ENCODE results near the gene GALNT17.

The GALNT17 gene

DNA sequence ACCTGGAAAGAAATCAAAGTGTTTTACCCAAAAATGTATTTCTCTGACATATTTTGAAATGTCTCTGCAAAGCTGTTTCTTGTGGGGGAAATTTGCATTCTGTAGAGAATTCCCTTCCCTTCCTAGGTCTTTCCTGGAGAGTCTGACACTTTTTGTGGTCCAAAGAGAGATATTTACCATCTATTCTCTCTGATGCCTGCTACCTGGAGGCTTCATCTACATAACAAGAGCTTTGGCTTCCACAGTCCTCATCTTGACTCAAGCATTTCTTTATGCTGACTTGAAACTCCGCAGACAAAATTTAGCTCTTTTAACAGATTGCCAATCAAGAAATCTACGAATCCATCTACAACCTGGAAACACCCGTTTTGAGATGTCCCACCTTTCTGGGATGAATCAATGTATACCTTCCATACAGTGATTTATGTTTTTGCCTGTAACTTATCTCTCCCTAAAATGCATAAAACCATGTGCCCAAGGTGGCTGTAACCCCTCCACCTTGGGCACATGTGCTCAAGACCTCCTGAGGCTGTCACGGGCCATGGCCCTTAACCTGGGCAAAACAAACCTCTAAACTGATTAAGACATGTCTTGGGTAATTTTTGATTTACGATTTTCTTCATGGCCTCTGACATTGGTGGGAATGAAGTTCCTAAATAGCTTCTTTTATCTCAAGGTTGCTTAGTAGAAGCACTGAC, 334.7 kb downstream of the GALNT17 start:
- no peak for DNase-seq

DNA sequence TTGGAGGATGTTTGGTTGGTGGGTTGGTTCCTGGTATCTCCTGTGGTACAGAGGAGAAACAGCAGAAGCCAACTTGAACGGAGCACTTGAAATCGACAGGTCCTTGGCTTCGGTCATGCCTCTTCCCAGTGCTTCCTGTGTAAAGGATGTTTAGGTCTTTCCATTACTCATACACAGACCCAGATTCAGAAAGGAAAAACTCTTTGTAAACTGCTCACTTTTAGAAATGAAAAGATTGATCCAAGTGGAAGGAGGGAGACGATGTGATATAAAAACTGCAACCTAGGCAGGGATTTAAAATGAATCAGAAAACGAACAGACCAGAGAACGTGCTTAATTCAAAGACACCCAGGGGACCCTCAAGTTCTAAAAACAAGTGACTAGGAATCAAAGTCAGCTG, 338.4 kb downstream of the GALNT17 start:
- DNase-seq: no peak

DNA sequence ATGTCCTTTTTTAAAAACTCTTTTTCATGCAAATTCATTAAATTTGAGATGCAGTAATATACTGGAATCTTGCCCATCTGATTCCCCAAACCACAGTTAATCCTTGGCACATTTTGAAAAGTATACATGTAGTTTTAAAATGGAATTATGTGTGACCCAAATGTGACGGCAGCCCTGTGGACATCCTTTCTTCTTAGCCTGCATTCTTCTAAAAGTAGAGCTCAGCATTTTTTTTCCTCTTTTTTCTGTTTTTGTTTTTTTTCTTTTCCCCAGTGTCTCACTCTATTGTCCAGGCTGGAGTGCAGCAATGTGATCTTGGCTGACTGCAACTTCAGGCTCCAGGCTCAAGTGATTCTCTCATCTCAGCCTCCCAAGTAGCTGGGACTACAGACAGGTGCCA, 338.9 kb downstream of the GALNT17 start:
- no peak for DNase-seq

DNA sequence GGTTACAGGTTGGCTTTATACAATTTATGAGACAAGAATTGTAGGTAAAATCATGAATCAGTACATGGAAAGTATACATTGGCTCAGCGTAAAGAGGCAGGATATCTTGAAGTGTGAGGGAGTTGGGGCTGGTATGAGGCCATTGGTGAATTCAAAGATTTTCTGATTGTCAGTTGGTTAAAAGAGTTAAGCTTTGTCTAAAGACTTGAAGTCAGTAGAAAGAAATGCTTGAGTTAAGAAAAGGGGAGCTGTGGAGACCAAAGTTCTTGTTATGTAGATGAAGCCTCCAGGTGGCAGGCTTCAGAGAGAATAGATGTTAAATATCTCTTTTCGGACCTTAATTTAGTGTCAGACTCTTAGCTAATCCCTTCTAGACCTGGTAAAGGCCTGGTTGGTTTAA, 341.0 kb downstream of the GALNT17 start:
- DNase-seq: no peak

DNA sequence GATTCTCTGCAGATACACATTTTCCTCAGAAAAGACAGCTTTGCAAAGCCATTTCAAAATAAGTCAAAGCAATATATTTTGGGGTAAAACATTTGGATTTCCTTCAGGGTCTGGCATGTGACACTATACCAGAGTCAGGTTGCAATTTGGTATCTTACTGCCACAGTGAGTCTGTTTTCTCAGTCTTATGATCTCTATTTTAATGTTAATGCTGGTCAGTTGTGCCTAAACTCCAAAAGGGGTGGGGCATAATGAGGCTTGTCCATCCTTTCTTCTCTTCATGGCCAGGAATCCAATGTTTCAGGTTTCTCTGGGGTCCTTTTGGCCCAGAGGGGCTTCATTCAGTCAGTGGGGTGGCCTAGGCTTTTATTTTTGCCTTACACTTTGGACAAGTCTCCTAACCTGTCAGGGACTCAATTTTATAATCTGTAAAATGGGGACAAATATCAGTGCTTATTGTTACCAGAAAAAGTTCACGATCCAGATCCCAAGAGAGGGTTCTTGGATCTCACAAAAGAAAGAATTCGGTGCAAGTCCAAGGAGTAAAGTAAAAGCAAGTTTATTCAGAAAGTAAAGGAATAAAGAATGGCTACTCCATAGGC, 341.5 kb downstream of the GALNT17 start:
- DNase-seq: no peak

DNA sequence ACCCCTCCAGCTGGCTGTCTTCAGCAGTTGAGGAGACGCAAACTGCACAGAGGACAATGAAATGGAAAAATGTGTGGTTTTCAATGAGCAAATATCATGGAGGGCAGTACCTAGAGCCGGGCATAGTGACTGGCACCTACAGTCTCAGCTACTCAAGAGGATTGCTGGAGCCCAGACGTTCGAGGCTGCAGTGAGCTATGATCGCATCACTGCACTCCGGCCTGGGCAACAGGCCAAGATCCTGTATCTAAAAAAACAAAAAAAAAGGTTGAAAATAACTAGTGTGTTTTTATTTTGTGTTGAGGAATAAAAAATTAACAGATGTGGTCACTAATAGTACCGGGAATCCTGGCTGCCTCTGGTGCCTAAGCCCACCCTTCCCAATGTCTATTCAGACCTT, 345.5 kb downstream of the GALNT17 start:
- no peak for DNase-seq

DNA sequence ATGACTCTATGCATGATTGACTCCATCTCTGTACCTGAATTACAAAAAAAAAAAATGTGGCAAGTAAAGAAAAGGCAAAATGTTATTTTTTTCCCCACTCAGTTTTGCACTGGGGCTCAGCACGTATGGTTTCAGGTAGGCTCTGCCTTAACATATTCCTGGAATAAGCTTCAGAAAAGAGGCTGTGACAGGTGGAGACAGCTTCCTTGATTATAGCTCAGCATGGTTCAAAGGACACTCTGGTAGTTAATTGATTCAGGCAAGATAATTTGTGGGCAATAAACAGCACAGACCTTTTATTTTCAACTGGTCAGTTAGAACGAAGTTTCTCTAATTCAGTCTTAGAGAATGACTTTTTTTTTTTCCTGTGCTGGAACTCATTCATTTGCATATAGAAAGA, 347.3 kb downstream of the GALNT17 start:
- no peak for DNase-seq

DNA sequence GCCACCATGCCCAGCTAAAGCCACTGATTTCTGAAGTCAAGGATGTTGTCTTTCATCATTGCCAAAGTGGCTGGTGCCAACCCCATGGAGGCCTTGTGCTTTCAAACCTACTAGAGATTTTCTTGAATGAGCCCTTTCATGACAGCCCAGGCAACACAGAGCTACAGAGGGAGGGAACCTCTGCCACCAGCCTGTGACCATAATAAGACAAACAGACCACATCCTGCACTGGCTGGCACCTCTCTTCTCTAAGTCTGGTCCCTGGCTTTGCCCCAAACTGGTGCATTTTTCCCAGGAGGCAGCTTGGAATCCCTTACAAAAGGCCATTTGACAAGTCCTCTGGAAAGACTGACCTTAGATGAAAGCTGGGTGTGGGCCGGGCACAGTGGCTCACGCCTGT, 348.8 kb downstream of the GALNT17 start:
- DNase-seq: no peak

DNA sequence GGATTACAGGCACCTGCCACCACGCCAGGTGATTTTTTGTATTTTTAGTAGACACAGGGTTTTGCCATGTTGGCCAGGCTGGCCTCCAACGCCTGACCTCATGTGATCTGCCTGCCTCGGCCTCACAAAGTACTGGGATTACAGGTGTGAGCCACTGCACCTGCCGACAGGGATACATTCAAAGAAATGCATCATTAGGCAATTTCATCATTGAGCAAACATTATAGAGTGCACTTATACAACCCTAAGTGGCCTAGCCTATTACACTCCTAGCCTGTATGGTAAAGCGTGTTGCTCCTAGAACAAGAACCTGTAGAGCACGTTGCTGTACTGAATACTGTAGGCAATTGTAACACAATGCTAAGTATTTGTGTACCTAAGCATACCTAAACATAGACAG, 350.3 kb downstream of the GALNT17 start:
- DNase-seq: no peak

DNA sequence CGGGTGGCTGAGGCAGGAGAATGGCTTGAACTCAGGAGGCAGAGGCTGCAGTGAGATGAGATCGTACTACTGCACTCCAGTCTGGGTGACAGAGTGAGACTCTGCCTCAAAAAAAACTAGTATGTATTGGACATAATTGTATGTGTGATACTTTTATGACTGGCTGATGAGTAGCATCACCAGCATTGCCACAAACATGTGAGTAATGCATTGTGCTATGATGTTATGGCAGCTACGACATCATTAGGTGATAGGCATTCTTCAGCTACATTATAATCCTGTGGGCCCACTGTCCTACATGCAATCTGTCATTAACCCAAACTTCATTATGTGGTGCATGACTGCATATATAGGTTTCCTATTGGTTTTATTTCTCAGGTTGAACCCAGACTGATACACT, 352.4 kb downstream of the GALNT17 start:
- DNase-seq: no peak

DNA sequence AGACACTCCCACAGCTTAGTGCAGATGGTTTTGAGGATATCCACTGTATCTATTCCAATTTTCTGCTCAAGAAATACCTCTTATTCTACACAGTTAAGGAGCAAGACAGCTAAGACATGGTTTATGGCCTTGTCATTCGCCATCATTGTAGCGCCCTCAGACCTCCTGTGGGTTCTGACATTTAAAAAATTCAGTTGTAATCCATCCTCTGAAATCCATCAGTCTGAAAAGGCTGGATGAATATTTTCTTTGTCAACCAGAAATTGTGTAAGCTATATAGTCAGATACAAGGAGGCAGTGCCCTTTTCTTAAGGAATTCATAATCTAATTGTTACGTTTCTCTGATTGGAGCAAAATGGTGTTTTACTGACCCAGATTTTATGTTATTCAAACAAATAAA, 353.6 kb downstream of the GALNT17 start:
- DNase-seq: no peak

DNA sequence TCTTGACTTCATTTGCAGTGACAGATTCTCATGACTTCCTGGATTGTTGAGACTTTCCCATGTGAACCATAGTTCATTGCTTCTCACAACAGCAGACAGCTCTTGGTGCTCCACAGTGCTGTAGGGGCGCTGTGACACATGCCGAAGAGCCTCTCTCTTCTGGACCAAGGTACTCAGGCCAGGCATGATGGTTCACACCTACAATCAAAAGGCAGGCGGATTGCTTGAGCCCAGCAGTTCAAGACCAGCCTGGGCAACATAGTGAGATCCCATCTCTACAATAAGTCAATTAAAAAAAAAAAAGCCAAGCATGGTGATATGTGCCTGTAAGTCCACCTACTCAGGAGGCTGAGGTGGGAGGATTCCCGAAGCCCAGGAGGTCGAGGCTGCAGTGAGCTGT, 354.5 kb downstream of the GALNT17 start:
- no peak for DNase-seq

DNA sequence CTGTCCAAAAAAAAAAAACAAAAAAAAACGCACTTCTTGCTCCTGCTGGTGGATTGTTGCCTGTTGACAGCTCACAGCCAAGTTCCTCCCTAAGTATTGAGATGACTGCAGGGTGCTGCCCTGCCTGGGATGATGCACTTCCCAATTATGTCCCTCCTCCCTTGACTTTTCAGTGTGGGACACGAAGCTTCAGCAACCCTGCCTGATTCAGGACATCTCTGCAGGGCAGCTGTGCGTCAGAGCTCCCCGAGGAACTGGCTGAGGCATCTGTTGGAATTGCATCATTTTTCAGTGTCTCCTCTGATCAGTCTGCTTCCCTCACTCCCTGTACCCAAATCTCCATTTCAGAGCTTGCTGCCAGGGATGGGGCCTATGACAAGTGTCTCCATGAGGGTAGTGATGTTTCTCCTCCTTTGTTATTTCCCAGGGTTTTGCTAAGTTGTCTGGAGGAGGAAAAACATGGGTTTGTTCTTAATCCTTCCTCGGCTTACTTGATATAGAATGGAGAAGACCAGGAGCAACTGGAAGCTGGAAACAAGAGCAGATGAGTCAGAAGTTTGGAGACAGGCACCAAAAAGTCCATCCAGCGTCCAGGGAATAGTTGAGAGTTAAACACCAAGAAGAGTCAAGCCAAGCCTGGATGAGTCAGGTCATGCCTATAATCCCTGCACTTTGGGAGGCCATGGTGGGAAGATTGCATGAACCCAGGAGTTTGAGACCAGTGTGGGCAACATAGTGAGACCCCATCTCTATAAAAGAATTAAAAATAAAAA, 355.1 kb downstream of the GALNT17 start:
- no peak for DNase-seq

DNA sequence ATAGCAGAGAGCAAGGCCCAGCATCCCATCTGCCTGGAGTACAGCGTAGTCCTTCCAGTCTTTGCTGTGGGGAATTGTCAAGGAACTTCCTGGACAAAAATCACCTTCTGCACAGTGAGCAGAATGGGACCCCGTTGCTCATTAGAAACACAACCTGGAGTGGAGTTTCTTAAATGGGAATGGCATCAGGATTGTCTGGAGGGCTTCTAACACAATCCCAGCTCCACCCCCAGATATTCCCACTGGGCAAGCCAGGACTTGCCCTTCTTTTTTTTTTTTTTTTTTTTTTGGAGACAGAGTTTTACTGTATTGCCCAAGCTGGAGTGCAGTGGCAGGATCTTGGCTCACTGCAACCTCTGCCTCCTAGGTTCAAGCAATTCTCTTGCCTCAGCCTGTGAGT, 356.4 kb downstream of the GALNT17 start:
- DNase-seq: no peak

DNA sequence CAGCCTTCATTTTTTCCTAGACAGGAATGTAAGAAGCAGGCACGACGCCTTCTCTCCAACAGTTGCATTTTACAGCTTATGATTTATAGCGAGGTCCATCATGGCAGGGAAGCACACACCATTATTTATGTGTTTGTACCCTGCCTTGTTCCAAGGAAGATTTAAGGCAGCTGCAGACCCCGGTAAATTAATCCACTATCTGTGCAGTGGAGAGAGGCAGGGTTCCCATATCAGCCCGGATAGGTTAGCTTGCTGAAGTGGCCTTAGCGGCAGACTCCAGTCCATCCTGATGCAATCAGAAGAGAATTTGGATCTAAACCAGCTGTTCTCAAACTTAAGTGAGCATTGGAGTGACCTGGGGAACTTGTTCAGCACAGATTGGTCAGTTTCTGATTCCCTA, 359.4 kb downstream of the GALNT17 start:
- DNase-seq: no peak

DNA sequence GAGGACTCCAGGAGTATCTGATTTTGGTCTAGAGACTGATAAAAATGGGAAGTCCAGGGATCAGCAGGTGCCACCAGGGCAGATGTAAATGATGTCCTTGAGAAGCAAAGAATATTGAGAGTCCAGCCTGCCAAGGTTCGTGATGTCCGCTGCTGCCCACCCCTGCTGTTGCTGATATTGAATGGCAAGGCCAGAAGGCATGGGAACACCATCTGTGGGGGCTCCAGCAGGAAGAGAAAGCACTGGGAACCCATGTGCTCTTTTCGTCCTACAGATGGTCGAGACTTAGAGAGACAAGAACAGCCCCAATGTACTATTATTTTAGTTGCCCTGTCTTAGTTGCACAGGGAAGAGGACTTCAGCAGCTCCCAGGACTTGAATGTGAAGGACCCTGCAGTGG, 363.9 kb downstream of the GALNT17 start:
- DNase-seq: no peak

DNA sequence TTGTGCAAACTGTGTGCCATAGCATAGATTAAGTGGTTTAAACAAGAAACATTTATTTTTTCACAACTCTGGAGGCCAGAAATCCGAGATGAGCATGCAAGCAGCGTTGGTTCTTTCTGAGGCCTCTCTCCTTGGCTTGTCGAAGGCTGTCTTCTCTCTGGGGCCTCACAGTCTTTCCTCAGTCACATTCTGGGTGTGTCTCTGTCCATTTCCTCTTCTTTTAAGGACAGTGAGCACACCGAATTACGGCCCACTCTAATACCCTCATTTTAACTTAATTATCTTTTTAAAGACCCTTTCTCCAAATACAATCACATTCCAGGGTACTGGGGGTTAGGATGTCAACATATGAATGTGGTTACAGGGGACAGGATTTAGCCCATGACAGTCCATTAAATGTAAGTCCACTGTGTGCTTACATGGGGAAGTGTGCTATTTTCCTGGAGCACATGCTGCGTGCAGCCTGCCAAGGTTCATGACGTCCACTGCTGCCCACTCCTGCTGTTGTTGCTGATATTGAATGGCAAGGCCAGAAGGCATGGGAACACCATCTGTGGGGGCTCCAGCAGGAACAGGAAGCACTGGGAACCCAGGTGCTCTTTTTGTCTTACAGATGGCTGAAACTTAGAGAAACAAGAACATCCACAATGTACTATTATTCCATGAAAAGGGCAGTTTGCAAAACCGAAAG, 365.5 kb downstream of the GALNT17 start:
- DNase-seq: no peak

DNA sequence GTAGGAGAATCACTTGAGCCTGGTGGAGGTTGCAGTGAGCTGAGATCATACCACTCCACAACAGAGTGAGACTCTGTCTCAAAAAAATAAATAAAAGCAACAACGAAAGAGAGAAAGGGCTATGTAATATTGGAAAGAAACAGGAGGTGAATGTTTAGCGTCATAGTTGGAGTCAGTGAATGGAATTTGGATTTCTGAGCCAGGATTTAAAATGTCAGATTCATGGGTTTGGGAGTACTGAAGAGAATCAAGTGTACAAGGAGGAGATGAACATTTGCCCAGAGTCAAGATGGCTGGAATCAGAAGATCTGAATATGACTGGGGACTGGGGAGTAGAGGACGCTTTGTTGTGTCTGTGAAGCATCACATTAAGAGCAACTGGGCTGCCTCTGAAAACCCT, 366.4 kb downstream of the GALNT17 start:
- DNase-seq: no peak

DNA sequence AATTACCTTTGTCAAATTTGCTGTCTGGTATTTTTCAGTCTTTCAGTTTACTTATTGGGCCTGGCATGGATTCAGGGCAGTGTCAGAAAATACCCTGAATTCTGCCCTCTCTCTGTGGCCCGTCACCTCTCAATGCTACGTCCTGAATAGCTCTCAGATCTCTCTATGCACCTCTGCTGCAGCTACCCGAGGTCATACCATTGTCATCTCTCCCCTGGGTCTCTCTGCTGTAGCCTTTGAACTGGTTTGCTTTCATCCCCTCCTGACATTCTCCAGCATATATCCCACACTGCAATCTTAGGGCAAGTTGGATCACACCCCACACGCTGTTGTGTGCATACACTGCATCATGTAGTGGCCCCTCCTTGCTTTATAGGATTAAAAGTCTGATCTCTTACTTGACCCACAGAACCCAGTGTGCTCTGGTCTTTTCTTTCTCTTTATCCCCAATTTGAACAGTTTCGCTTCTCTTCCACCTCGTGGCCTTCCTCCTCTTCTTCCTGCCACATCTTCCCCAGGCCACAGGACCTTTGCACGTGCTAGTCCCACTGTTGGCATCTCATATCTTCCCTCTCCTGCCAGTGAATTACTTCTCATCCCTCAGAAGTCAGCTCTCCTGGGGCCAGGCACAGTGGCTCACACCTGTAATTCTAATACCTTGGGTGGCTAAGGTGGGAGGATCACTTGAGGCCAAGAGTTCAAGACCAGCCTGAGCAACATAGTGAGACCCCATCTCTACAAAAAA, 372.9 kb downstream of the GALNT17 start:
- no peak for DNase-seq

DNA sequence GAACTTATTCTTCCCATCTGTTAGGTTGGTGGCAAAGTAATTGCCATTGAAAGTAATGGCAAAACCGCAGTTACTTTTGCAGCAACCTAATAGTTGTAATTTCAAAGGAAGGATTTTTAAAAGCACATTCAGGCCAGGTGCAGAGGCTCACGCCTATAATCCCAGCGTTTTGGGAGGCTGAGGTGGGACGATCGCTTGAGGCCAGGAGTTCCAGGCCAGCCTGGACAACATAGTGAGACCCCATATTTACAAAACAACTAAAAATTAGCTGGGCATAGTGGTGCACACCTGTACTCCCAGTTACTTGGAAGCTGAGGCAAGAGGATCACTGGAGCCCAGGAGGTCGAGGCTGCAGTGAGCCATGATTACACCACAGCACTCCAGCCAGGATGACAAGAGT, 374.9 kb downstream of the GALNT17 start:
- no peak for DNase-seq

DNA sequence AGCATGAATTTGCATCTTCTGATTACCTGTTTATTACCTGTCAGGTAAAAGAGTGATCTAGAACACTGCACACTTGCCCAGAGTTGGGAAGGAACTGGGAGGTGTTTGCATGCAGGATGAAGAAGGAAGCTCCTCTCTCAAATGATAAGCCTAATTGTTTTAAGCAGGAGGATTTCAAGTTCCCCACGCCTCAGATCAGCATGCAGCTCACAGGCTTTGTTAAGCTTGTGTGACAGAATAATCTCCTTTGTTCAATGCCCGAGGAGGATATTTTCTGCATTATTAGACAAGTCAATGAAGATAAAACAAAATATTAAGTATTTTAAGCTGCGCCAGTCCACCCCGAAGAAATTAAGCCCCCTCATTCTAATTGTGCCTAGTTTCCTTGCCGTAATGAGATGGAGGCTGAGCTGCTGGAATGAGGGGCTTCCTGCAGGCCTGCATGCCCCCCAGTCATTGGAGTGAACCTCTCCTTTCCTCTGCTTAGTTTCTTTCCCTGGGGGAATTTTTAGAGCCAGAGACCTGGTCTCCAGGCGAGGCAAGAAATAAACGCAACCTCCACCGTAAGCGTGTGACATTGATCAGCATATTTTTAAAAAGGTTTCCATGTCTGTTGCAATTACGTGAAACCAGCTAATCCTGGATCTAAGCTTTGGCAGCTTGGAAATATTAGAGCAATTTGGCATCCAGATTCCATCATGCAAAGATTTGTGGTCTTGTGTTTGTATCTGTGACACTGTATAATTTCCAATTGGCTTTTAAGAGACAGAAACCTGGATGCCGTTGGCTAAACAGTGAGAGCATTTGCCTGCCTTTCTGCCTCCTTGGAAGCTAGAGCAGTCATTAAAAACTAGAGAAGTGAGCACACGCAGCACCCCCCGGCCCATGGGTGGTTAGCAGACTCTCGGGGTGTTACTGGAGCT, 376.0 kb downstream of the GALNT17 start:
- DNase-seq: no peak

DNA sequence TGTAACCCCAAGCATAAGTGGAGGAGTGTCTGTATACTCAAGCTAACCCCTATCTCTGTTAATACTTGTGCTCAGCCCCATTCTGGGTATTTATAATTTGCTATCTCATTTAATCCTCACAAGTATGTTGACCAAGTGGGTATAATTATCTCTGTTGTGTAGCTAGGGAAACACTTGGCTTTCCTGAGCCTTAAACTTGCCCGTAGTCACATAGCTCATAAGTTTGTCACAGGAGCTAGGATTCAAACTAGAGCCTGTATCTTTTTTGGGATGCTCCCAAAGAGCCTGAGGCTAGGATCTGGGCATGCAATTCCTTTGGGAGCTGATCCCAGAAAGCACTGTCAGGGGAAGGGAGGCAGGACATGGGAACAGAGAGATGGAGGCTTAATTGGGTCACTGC, 377.4 kb downstream of the GALNT17 start:
- no peak for DNase-seq

Data from activated CD4-positive, alpha-beta T cell treated with anti-CD3 and anti-CD28 coated beads for 48 hours (primary cell).